ENCODE measurements around the gene DAPK2.

GRCh38 chr15:63891768-63892133, 154.5 kb downstream of the DAPK2 start:
- TF ChIP-seq CTCF (IDR thresholded peaks at IDR 0.05) = no peak
- TF ChIP-seq EP300 (IDR thresholded peaks at IDR 0.05; ENCODE audit: low read depth) = no peak

Data from transverse colon (tissue), 3 donors.